Testis (tissue), 2 donors: ENCODE results near the gene PHOSPHO1.

Experiments
- CTCF ChIP-seq, 3 experiments: fragments of 450-650 bp in 2 of 3; fragments of 200-600 bp in 1 of 3; sonication (generic) in 1 of 3; IDR thresholded peaks; one replicate each; pipeline ENCODE4 v1.5.1; 2016 to 2019; ENCODE audit warnings: antibody characterized with exemption in 3 of 3, mild to moderate bottlenecking in 2 of 3, moderate library complexity in 1 of 3
- POLR2A ChIP-seq: fragments of 450-650 bp; IDR thresholded peaks from one replicate; pipeline ENCODE4 v1.6.1; 2017; ENCODE audit warnings: antibody characterized with exemption, mild to moderate bottlenecking, moderate library complexity

GRCh38 chr17:49260011-49260816, 29.6 kb upstream of the PHOSPHO1 start:
- TF ChIP-seq CTCF (IDR thresholded peaks at IDR 0.05) (no peak), POLR2A (no peak)
